Fibroblast of mammary gland (primary cell): ENCODE data around the gene PDE8A.
"Not testable (repeated sequence)": the region's sequence is repeated elsewhere in the genome, so short reads cannot be mapped to it uniquely, and the experiment has no call there.

ENCODE experiments used
- DNase-seq: peaks from one replicate; pipeline ENCODE4 v3.0.0-alpha.2; 2010; ENCODE audit warnings: low read depth
- H3K4me3 ChIP-seq: 2 replicates; pipeline ENCODE4 v1.5.1; 2011; ENCODE audit warnings: low read depth, mild to moderate bottlenecking, low read length, moderate library complexity; ENCODE audit not compliant: control insufficient read depth
- CTCF ChIP-seq: conservative IDR thresholded peaks from 2 replicates; pipeline ENCODE4 v1.5.1; 2011; ENCODE audit warnings: low read depth, low read length, inconsistent platforms; ENCODE audit not compliant: control insufficient read depth, insufficient read depth

The PDE8A gene

GRCh38 chr15:85010071-85010385, 28.4 kb downstream of the PDE8A start:
- no peak for TF ChIP-seq CTCF
- DNase-seq, result no peak

GRCh38 chr15:85010386-85011159, 28.9 kb downstream of the PDE8A start:
- peak; percentile 57 for DNase-seq
- no peak overlapping the region for H3K4me3 ChIP-seq
- no peak for TF ChIP-seq CTCF

More at GRCh38 chr15:85010071-85010385, 28.4 kb downstream of the PDE8A start:
- H3K4me3 ChIP-seq, result no peak overlapping the region

- no peak for DNase-seq
- no peak for TF ChIP-seq CTCF
- H3K4me3 ChIP-seq, result no peak overlapping the region
These were observed 29.5 kb downstream of the PDE8A start for GRCh38 chr15:85011160-85011571.

- not testable (repeated sequence) for H3K4me3 ChIP-seq, DNase-seq
These were observed 30.1 kb downstream of the PDE8A start for GRCh38 chr15:85011724-85012123.

GRCh38 chr15:85013785-85014184, 32.1 kb downstream of the PDE8A start:
- no peak for DNase-seq
- H3K4me3 ChIP-seq, result no peak overlapping the region
- no peak for TF ChIP-seq CTCF

GRCh38 chr15:85014932-85015331, 33.3 kb downstream of the PDE8A start:
- no peak for TF ChIP-seq CTCF
- no peak overlapping the region for H3K4me3 ChIP-seq
- no peak for DNase-seq

GRCh38 chr15:85016275-85016674, 34.6 kb downstream of the PDE8A start:
- H3K4me3 ChIP-seq, result no peak overlapping the region
- no peak for DNase-seq
- no peak for TF ChIP-seq CTCF
